Transverse colon (tissue), 1 donor: ENCODE results near the gene PIK3AP1.

Source experiments
- EP300 ChIP-seq: sonication (generic); formaldehyde crosslinking; IDR thresholded peaks from one replicate; pipeline ENCODE4 v1.6.1; 2017; ENCODE audit warnings: antibody characterized with exemption, low read depth
- POLR2A ChIP-seq: fragments of 450-650 bp; IDR thresholded peaks from one replicate; pipeline ENCODE4 v1.6.1; 2016; ENCODE audit warnings: antibody characterized with exemption, mild to moderate bottlenecking, moderate library complexity

GRCh38 chr10:96709525-96709924, 10.8 kb downstream of the PIK3AP1 start:
- no peak for TF ChIP-seq EP300
- TF ChIP-seq POLR2A, result no peak
